ENCODE measurements around the gene TENM3. TPM values are rescaled to one million over a fixed set of nuclear protein-coding genes. Genes with fewer than 3 reads are reported as not detected.

TENM3 gene
- total RNA-seq, 2 experiments from 2014 or later: not detected

DNA sequence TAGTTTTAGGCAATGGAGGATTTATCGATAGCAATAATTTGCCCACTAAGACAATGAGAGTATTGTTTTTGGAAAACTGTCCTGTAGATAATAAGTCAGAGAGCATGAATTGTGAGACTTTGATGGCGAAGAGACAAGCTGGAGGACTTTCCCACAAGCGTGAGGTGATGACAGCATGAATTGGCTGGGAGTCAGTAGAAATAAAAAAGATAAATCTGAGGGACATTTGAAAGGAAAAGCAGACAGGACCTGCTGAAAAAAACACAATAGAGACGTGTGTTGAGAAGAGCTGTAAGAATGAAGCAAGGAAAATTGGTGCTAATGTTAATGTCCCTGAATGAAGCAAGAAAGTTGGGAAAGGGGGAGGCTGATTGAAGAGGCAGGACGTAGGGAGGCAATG, 440.5 kb downstream of the TENM3 start:
- no peaks in the 10 kb centered on the region for H3K9me3 ChIP-seq (ENCODE audit: low read length)
- no peak overlapping the region for H3K4me2 ChIP-seq (ENCODE audit: low read length)
- DNase-seq (ENCODE audit: low spot score): no peak
- TF ChIP-seq, protein P1, sequence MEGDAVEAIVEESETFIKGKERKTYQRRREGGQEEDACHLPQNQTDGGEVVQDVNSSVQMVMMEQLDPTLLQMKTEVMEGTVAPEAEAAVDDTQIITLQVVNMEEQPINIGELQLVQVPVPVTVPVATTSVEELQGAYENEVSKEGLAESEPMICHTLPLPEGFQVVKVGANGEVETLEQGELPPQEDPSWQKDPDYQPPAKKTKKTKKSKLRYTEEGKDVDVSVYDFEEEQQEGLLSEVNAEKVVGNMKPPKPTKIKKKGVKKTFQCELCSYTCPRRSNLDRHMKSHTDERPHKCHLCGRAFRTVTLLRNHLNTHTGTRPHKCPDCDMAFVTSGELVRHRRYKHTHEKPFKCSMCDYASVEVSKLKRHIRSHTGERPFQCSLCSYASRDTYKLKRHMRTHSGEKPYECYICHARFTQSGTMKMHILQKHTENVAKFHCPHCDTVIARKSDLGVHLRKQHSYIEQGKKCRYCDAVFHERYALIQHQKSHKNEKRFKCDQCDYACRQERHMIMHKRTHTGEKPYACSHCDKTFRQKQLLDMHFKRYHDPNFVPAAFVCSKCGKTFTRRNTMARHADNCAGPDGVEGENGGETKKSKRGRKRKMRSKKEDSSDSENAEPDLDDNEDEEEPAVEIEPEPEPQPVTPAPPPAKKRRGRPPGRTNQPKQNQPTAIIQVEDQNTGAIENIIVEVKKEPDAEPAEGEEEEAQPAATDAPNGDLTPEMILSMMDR (conservative IDR thresholded peaks at IDR 0.05; ENCODE audit: low read length): no peak
- no peak for TF ChIP-seq EZH2phosphoT487 (IDR thresholded peaks at IDR 0.05; ENCODE audit: borderline replicate concordance, low read depth, low read length)
- H3K36me3 ChIP-seq (ENCODE audit: insufficient read depth, low read length): no peaks in the 10 kb centered on the region
- H3K4me3 ChIP-seq (ENCODE audit: low read depth, low read length, poor library complexity, severe bottlenecking): no peak overlapping the region
- H3K27ac ChIP-seq (ENCODE audit: low read depth, low read length, poor library complexity, severe bottlenecking): no peak overlapping the region
- H3K4me1 ChIP-seq (ENCODE audit: insufficient read depth, low read length, poor library complexity, severe bottlenecking): no peaks in the 10 kb centered on the region
- H4K20me1 ChIP-seq (ENCODE audit: insufficient read depth, low read length): no peaks in the 10 kb centered on the region
- H3K9me2 ChIP-seq (ENCODE audit: insufficient read depth, low read length): no peaks in the 10 kb centered on the region
- no peak overlapping the region for H2AFZ ChIP-seq (ENCODE audit: low read length)
- POLR2A ChIA-PET: no interaction called here
- BruUV-seq (replicated peaks): no TSS peak
- no peaks in the 10 kb centered on the region for H3K79me2 ChIP-seq (ENCODE audit: insufficient read depth, low read depth, low read length)
- intact Hi-C loops (cut with micrococcal nuclease; ENCODE audit: unreplicated experiment): no loop called here
- CTCF ChIA-PET (ENCODE audit: unreplicated experiment): no interaction called here

DNA sequence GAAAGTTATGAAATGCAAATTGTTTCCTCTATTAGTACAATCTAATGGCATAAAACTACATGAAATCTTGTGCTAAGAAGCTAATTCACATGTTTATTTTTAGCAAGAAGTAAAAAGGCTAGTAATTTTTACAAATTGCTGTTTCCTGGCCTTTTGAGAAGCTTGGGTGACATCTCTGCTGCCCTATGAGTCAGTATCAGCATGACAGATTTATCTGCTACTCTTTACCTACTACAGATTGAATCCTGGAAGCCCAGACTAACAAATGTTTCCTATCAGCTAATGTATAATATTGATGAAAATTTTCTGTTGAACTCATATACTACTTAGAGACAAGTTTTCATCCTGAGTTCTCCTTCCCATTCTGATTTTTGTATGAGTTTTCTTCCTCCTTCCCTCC, 441.6 kb downstream of the TENM3 start:
- H3K4me1 ChIP-seq (ENCODE audit: insufficient read depth, low read length, poor library complexity, severe bottlenecking): no peaks in the 10 kb centered on the region
- H3K79me2 ChIP-seq (ENCODE audit: insufficient read depth, low read depth, low read length): no peaks in the 10 kb centered on the region
- no peaks in the 10 kb centered on the region for H3K36me3 ChIP-seq (ENCODE audit: insufficient read depth, low read length)
- TF ChIP-seq, protein P1 (conservative IDR thresholded peaks at IDR 0.05; ENCODE audit: low read length): no peak
- no peak for TF ChIP-seq EZH2phosphoT487 (IDR thresholded peaks at IDR 0.05; ENCODE audit: borderline replicate concordance, low read depth, low read length)
- no peaks in the 10 kb centered on the region for H4K20me1 ChIP-seq (ENCODE audit: insufficient read depth, low read length)
- H3K27ac ChIP-seq (ENCODE audit: low read depth, low read length, poor library complexity, severe bottlenecking): no peak overlapping the region
- no peak overlapping the region for H3K4me2 ChIP-seq (ENCODE audit: low read length)
- H3K9me3 ChIP-seq (ENCODE audit: low read length): no peaks in the 10 kb centered on the region
- H3K9me2 ChIP-seq (ENCODE audit: insufficient read depth, low read length): no peaks in the 10 kb centered on the region
- H3K4me3 ChIP-seq (ENCODE audit: low read depth, low read length, poor library complexity, severe bottlenecking): no peak overlapping the region
- POLR2A ChIA-PET: interaction anchor here (1.2 kb wide), 1 partner anchor 29 kb away, joined by 3 read pairs; no protein-coding TSS in a partner anchor
- no TSS peak for BruUV-seq (replicated peaks)
- intact Hi-C loops (cut with micrococcal nuclease; ENCODE audit: unreplicated experiment): no loop called here
- DNase-seq (ENCODE audit: low spot score): no peak
- H2AFZ ChIP-seq (ENCODE audit: low read length): no peak overlapping the region
- CTCF ChIA-PET (ENCODE audit: unreplicated experiment): no interaction called here

DNA sequence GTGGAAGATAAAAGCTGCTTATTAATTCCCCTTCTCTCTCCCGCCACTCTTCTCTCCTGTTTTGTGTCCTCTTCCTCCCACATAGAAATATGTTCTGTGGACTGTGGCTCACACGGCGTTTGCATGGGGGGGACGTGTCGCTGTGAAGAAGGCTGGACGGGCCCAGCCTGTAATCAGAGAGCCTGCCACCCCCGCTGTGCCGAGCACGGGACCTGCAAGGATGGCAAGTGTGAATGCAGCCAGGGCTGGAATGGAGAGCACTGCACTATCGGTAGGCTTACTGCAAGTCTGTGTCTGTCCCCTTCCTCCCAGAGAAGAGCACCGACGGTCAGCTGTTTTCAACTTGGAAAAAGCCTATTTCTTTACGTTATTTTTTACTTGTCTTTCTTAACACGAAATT, 444.9 kb downstream of the TENM3 start:
- no peak for TF ChIP-seq EZH2phosphoT487 (IDR thresholded peaks at IDR 0.05; ENCODE audit: borderline replicate concordance, low read depth, low read length)
- TF ChIP-seq, protein P1 (conservative IDR thresholded peaks at IDR 0.05; ENCODE audit: low read length): no peak
- intact Hi-C loops (cut with micrococcal nuclease; ENCODE audit: unreplicated experiment): no loop called here
- no peak overlapping the region for H3K4me2 ChIP-seq (ENCODE audit: low read length)
- no peak overlapping the region for H2AFZ ChIP-seq (ENCODE audit: low read length)
- DNase-seq (ENCODE audit: low spot score): no peak
- no peaks in the 10 kb centered on the region for H3K36me3 ChIP-seq (ENCODE audit: insufficient read depth, low read length)
- no peak overlapping the region for H3K4me3 ChIP-seq (ENCODE audit: low read depth, low read length, poor library complexity, severe bottlenecking)
- no peak overlapping the region for H3K27ac ChIP-seq (ENCODE audit: low read depth, low read length, poor library complexity, severe bottlenecking)
- BruUV-seq (replicated peaks): no TSS peak
- ChIA-PET CTCF (ENCODE audit: unreplicated experiment) (no interaction called here), POLR2A (interaction anchor here (0.6 kb wide), 1 partner anchor 243 kb away, joined by 4 read pairs; no protein-coding TSS in a partner anchor)
- no peaks in the 10 kb centered on the region for H4K20me1 ChIP-seq (ENCODE audit: insufficient read depth, low read length)
- H3K9me3 ChIP-seq (ENCODE audit: low read length): no peaks in the 10 kb centered on the region
- no peaks in the 10 kb centered on the region for H3K9me2 ChIP-seq (ENCODE audit: insufficient read depth, low read length)
- H3K79me2 ChIP-seq (ENCODE audit: insufficient read depth, low read depth, low read length): no peaks in the 10 kb centered on the region
- no peaks in the 10 kb centered on the region for H3K4me1 ChIP-seq (ENCODE audit: insufficient read depth, low read length, poor library complexity, severe bottlenecking)

All from OCI-LY7 (cell line).